GM12864 (cell line): ENCODE results near the gene RPS6KC1.
"Not testable (repeated sequence)": the region's sequence is repeated elsewhere in the genome, so short reads cannot be mapped to it uniquely, and the experiment has no call there.

Experiments
- DNase-seq: peaks from one replicate; pipeline ENCODE4 v3.0.0-alpha.2; 2011; ENCODE audit warnings: low read depth
- H3K4me3 ChIP-seq: 2 replicates; pipeline ENCODE4 v1.5.1; 2011; ENCODE audit warnings: mild to moderate bottlenecking, low read depth, low read length, control low read depth
- TF ChIP-seq, protein P1 (sequence below): IDR thresholded peaks from 2 replicates; pipeline ENCODE4 v1.5.1; 2011; ENCODE audit warnings: low read depth, mild to moderate bottlenecking, moderate library complexity, low read length, control low read depth, inconsistent platforms; ENCODE audit errors: missing control alignments

The RPS6KC1 gene

GRCh38 chr1:213296558-213296957, 245.5 kb downstream of the RPS6KC1 start:
- no peak overlapping the region for H3K4me3 ChIP-seq
- DNase-seq, result no peak
- TF ChIP-seq, protein P1, sequence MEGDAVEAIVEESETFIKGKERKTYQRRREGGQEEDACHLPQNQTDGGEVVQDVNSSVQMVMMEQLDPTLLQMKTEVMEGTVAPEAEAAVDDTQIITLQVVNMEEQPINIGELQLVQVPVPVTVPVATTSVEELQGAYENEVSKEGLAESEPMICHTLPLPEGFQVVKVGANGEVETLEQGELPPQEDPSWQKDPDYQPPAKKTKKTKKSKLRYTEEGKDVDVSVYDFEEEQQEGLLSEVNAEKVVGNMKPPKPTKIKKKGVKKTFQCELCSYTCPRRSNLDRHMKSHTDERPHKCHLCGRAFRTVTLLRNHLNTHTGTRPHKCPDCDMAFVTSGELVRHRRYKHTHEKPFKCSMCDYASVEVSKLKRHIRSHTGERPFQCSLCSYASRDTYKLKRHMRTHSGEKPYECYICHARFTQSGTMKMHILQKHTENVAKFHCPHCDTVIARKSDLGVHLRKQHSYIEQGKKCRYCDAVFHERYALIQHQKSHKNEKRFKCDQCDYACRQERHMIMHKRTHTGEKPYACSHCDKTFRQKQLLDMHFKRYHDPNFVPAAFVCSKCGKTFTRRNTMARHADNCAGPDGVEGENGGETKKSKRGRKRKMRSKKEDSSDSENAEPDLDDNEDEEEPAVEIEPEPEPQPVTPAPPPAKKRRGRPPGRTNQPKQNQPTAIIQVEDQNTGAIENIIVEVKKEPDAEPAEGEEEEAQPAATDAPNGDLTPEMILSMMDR, result no peak

DNA sequence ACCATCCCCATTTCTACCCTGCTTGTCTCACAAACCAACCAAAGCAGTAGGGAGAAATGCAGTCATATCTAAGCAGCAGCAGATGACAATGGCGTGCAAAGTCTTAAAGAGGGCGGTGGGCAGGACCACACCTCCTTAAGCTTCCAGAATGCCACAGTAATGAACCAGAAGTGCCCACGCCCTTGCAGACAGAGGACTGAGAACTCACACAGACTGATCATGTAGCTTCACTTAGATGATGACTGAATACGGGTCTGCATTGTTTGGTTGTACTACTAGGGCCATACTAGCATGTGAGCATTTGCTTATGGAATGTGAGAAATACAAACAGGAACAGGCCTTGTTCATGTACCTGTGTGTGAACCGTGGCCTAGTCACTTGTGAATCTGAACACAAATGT, 246.0 kb downstream of the RPS6KC1 start:
- DNase-seq, result no peak
- no peak overlapping the region for H3K4me3 ChIP-seq
- TF ChIP-seq, protein P1, result no peak

GRCh38 chr1:213300433-213300832, 249.4 kb downstream of the RPS6KC1 start:
- H3K4me3 ChIP-seq, result no peak overlapping the region
- TF ChIP-seq, protein P1, result no peak
- no peak for DNase-seq

GRCh38 chr1:213301524-213301923, 250.5 kb downstream of the RPS6KC1 start:
- DNase-seq, H3K4me3 ChIP-seq: not testable (repeated sequence)

DNA sequence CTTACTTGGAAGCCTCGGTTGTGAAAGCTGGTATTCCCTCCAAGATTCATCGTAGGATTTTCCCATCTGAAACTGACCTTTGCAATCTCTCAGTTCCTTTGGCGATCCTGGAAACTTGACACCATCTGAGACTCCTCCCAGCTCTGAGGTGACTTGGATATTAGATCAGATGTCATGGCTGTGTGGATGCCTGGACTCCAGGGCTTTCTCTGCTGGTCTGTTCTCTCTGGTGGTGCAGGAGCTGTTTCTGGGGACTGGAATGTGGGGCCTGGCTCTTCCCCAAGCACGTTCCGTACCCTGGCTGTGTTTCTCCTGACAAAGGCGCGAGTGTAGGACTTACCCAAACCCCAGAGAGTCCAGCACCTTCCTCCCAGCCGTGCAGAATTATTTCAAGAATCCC, 252.2 kb downstream of the RPS6KC1 start:
- no peak for DNase-seq
- H3K4me3 ChIP-seq, result no peak overlapping the region
- TF ChIP-seq, protein P1, result no peak

- DNase-seq, result no peak
- TF ChIP-seq, protein P1, result no peak
- no peak overlapping the region for H3K4me3 ChIP-seq
Observed at GRCh38 chr1:213315571-213315970, 264.5 kb downstream of the RPS6KC1 start.

- not testable (repeated sequence) for DNase-seq, H3K4me3 ChIP-seq
Observed at GRCh38 chr1:213318458-213318857, 267.4 kb downstream of the RPS6KC1 start.

- TF ChIP-seq, protein P1, result no peak
- no peak overlapping the region for H3K4me3 ChIP-seq
- no peak for DNase-seq
Observed at GRCh38 chr1:213320191-213320870, 269.3 kb downstream of the RPS6KC1 start.
